Measurements from ENCODE around the gene RSPH3. TPM values are rescaled to one million over a fixed set of nuclear protein-coding genes. Genes with fewer than 3 reads are reported as not detected.
"Not testable (repeated sequence)": the region's sequence is repeated elsewhere in the genome, so short reads cannot be mapped to it uniquely, and the experiment has no call there.

RSPH3 gene, protein sequence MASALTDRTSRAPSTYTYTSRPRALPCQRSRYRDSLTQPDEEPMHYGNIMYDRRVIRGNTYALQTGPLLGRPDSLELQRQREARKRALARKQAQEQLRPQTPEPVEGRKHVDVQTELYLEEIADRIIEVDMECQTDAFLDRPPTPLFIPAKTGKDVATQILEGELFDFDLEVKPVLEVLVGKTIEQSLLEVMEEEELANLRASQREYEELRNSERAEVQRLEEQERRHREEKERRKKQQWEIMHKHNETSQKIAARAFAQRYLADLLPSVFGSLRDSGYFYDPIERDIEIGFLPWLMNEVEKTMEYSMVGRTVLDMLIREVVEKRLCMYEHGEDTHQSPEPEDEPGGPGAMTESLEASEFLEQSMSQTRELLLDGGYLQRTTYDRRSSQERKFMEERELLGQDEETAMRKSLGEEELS
- polyA plus RNA-seq (ENCODE audit: insufficient read length), result 21.1 TPM
- long read RNA-seq, donor 1, full-length matches to known transcripts, result 8 of 8 reads
- long read RNA-seq, donor 1, partial matches to known transcripts, result 0 of 8 reads
- long read RNA-seq, donor 1, other reads (novel, unspliced or antisense), result 0 of 8 reads
- long read RNA-seq, donor 2, full-length matches to known transcripts, result 1 of 1 reads
- long read RNA-seq, donor 2, partial matches to known transcripts, result 0 of 1 reads
- long read RNA-seq, donor 2, other reads (novel, unspliced or antisense), result 0 of 1 reads
- long read RNA-seq, donor 3, full-length matches to known transcripts, result 2 of 2 reads
- long read RNA-seq, donor 3, partial matches to known transcripts, result 0 of 2 reads
- long read RNA-seq, donor 3, other reads (novel, unspliced or antisense), result 0 of 2 reads
- long read RNA-seq, donor 4, result 0 reads
- long read RNA-seq, donor 5, full-length matches to known transcripts, result 1 of 1 reads
- long read RNA-seq, donor 5, partial matches to known transcripts, result 0 of 1 reads
- long read RNA-seq, donor 5, other reads (novel, unspliced or antisense), result 0 of 1 reads
- long read RNA-seq, donor 6, result 0 reads
- long read RNA-seq, donor 7, full-length matches to known transcripts, result 3 of 3 reads
- long read RNA-seq, donor 7, partial matches to known transcripts, result 0 of 3 reads
- long read RNA-seq, donor 7, other reads (novel, unspliced or antisense), result 0 of 3 reads
- long read RNA-seq, donor 8, full-length matches to known transcripts, result 1 of 1 reads
- long read RNA-seq, donor 8, partial matches to known transcripts, result 0 of 1 reads
- long read RNA-seq, donor 8, other reads (novel, unspliced or antisense), result 0 of 1 reads

DNA sequence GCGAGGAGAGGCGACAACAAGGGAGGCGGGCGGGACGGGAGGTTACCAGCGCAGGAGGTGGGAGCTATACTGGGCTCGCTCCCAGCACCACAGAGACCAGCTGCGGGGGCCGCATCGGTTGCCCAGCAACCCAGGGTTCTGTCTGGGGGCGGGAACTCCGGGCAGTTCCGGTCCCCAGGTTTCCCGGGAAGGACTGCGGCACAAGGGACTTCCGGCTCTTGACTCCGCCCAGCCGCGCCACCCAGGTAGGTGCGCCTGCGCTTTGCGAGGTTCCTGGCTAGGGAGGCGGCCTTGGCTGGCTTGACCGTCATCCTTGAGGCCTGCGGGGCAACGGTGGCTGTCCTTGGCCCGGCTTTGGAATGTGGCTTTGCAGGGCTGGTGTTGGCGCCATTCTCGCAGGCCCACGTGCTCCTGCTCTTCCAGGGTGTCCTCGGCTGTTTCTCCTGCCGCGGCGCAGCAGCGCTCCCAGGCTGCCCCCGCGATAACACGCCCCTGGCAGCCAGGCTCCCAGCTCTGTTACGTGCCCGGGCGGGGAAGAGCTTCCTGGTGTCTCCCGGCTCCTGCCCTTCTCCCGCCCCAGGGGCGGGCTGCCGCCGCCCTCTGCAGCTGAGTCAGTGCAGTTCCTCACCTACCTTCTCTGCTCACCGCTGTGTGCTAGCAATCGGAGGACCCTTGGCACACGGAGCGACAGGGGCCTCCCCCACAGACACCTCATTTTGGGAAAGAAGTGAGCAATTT lies at the start of gene RSPH3:
TSS of gene RSPH3 (minus strand) at position 537 of the 738 bp plus-strand sequence. CDS start 652 bp downstream, outside the sequence.
- DNase-seq, result peak; percentile 94

DNA sequence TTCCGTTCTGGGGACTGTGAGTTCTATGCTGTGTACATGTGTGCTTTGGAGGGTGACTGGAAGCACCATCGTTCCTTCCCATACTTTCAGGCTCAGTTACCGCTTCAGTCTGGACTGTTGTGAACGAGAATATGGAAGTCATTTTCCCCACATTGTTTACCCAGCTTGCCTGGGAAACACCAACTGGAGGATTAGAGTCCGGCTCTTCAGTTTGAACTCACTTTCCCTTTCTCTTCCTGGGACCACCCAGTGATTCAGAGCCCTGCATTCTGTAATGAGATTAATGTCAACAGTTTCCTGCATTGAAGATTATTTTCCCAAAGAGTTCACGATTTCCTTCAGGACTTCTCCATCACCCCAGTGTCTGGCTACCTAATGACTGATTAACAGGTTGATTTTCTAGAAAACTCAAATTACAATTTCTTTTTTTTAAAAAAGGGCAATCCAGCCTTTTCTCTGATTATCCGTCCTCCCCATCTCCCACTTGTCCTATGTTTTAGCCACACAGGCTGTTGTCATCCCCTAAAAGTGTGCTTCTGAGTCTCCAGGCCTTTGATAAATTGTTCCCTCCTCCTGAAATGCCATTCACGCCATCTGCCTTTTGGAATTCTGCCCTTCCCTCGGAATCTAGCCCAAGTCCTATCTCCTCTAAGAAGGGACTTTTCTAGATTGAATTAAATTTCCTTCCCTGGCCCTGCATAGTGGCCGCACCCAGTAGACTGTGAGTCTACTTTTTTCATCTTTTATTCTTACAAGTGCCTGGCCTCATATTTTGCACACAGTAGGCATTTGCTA lies 48.1 kb upstream of the RSPH3 start:
- no peak for DNase-seq

DNA sequence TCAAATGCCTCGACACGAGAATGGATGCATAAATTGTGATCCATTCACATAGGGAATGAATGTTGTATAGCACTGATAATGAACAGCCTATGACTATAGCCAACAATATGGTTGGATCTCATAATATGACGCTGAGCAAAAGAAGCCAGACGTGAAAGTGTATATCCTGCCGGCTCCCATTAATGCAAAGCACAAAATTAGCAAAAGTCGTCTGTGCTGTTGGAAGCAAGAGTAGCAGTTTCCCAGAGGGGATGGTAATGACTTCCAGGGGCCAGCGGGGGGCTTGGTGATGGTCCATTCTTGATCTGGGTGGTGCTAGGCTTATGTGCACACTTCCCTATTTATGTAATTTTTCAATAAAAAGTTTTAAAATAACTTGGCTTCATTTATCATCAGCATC lies 45.8 kb upstream of the RSPH3 start:
- DNase-seq, result no peak

DNA sequence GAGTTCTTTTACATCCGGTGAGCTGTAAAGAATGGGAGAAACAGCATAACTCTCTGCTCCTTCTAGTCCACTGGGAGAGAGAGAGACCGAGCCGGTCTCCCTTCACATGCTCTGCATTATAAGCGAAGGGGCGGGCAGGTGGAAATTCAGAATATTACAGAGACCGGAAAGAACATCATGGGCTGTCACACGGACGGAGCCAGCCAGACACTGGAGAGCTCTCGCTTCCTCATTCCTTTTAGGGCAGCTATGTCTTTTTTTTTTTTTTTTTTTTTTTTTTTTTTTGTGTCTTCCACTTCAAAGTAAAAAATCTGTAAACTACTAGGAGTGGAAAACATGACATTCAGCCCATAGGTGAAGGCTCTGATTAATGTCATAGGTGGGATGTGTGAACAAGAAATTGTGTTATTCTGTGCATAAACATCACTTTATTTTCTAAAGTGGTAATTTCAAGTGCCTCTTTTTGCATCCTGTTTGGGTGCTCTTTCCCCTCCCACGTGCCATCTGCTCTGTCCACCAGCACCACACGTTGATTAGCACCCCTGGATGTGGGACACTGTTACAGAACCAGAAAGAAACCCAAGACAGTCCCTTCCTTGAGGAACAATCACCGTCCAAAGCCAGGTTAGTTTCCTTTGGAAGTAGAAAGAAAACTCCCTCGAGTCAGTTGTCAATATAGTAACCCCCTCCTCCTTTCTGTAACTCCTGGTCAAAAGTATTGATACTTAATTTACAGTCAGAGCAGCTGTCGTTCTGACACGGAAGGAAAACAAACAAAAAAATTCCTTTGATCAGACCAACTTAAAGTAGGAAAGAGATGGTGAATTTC lies 45.1 kb upstream of the RSPH3 start, which contains the start of gene TAGAP:
TSS of gene TAGAP (minus strand) at position 93 of the 829 bp plus-strand sequence. CDS start 845 bp downstream, outside the sequence.
- no peak for DNase-seq

DNA sequence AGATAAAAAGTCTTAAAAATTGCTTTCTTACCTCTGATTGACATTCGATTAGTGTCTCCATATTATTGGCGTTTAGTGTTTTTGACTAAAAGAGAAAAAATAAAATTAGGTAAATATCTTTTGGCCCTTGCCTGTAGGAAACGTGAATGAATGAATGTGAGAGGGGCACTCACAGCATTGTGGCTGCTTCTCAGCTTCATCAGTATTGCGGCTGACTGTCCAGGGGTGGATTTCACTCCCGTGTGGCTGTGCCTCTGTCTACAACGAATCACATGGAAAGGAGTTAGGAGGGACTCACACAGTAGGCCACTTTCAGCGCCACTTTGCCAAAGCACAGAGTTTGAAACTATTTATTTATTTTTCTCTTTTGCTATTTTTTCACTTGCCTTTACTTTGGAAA lies 43.9 kb upstream of the RSPH3 start:
- DNase-seq, result no peak

DNA sequence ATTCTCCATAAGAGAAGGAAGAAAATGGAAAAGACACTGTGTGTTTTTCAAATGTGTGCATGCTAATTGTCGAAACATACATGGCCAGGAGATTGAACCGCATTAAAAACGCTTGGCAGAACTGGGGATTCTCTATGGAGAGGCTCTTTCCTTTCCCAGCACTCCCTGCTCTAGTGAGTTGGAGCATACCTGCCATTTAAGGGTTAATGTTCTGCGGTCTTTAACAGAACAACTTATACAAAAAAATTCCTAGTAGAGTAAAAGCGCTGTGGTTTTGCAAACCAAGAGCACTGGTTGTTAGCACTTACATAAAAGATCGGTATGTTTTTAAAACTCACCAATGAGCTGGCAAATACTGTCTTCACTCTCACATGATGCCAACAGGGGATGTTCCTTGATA lies 43.2 kb upstream of the RSPH3 start:
- no peak for DNase-seq

DNA sequence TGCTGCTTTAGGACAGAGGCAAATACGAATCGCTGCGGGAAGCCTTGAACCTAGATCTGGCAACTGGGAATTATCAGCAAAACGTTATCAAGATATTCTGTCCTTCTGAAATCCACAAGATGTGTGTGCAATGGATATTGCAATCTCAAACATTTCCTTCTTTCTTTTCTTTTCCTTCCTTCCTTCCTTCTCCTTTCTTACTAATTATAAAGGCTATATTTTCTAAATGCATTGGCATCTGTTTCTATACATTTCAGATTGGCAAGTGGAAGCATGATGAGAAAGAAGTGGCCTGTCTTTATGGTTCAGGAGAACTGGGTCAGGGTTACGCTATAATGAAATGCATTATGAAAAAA lies 42.8 kb upstream of the RSPH3 start:
- no peak for DNase-seq

DNA sequence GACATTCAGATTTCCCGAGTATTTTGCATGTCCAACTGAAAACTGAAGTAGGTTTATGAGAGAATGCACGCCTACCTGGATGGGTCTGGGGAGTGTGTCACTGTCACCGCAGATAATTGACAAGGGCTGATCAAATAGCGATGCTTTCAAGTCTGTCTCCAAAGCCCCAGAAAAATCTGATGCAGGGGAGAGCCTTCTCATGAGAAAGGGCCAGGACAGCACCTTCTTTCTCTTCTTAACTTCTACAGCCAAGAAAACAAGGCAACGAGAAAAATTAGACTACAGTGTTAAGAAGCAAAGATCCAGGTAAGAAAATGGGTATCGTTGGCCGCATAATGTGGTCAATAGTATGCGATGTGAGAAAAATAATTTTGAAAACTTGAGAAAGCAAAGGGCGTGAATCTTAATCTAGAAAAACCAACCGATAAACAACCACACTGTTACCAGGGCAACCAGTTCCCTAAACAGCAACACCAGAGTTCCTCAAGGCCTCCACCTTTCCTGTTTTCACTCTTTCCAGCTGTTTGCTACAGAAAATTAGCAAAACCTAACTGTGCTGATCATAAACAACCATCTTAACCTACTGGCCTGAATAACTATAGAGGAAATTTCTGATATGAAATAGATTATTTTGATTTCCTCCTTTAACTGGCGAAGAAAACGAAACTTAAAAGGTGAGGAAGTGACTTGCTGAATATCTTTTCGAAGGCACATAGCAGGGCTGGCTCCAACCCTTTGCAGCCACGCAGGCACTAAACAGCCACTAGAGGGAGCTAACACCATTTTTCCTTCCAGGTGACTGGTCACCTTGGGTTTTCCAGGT lies 42.2 kb upstream of the RSPH3 start:
- DNase-seq, result peak; percentile 75

DNA sequence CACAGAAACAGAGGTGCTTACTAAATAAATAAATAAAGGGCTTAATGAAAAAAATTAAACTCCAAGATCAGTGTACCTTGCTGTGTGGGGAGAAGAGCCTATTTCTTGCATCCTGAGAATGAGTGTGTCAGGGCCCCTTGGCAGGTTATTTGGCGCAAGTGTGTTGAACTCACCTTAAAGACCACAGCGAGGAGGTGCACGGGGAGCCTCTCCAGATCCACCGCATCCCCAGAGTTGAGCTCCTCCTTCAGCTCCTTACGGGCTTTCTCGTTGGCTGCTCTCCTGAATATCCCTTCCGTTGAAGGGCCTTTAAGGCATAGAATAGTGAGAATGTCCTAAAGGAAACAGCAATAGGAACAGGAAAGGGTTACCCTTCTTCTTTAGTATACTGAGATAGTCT lies 41.2 kb upstream of the RSPH3 start:
- DNase-seq, result no peak

DNA sequence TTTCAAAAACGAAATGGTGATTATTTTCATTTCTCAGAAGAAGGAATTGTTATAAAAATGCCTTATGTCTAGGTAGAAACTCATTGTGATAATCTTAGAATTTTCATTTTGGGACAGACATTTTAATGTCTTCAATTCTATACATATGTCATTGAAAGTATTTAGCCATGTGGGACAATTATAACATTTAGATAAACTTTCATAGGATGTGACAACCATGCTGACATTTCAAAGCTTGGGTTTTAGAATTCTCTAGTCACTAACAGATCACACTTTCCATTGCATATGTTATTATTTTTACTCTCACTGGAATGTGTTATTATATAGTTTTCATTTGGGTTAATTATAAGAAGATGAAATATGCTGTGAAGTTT lies 39.9 kb upstream of the RSPH3 start:
- no peak for DNase-seq

DNA sequence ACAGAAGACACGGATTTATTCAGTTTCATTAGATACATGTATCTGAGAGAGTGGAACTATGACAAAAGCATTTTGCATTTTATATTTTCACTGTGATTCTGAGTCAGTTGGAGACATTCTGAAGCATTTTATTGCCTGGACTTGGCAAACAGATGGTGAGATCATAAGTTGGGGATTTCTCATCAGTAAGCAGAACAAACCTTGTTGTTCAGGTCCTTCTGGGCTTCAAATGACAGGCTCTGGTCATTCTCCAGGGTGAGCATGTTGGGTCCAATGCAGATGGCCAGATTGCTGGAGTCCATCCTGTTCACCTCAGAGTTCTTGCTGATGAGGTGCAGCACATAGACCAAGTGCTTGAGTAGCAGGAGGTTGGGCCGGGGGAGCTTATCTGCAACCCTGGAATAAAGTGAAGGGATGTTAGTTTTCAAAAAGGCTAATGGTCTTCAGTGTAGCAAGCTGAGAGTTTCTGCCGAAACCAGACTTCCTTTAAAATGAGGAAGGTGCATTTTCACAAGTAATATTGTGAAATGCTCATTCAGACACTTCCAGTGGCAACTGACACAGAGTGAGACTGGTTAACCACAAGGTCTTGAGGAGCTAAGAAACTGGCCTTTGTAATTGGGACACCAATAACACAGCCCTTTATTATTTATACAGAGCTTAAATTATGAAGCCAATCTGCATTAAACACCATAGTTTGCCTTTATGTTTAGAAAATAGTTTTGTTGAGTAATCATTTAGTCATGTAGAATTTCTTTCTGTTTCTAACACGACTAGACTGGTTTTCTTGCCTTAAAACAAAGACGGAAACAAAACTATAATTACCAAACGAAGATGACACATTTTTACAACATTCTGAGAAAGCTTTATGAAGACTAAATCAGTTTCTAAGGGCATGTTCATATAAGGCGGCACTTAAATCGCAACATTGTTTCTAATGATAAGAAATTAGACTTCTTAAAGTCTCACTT lies 39.2 kb upstream of the RSPH3 start:
- no peak for DNase-seq

DNA sequence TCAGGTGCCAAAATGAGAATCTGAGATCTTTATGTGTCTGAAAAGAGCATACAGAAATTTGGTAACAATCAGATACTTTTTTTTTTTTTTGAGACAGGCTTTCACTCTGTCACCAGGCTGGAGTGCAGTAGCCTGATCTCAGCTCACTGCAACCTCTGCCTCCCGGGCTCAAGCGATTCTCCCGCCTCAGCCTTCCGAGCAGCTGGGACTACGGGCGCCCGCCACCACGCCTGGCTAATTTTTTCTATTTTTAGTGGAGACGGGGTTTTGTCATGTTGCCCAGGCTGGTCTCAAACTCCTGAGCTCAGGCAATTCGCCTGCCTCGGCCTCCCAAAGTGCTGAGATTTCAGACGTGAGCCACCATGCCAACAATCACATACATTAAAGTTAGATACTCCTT lies 38.3 kb upstream of the RSPH3 start:
- not testable (repeated sequence) for DNase-seq

DNA sequence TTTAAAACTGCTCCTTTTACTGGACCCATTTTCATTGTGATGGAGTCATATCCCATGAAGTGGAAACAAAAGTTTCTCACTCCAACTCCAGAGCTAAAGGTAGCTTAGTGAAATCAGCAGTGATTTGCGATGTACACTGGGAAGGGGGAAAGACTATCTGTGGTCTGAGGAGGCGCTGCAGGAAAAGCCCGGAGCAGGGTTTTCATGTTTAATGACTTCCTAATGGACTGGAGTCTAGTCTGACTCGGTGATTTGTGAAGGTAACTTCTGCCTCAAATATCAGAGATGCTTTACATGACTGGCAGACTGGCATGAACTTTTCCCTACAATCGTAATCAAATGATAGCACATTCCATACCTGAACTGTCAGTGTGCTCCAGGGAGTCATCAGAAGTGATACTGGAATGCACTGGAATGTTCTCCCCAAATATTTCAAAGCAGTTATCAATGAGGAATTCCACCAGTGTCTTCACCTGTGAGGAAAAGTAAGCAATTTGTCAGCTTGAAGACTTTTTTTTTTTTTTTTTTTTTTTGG lies 37.8 kb upstream of the RSPH3 start:
- DNase-seq, result peak; percentile 37

DNA sequence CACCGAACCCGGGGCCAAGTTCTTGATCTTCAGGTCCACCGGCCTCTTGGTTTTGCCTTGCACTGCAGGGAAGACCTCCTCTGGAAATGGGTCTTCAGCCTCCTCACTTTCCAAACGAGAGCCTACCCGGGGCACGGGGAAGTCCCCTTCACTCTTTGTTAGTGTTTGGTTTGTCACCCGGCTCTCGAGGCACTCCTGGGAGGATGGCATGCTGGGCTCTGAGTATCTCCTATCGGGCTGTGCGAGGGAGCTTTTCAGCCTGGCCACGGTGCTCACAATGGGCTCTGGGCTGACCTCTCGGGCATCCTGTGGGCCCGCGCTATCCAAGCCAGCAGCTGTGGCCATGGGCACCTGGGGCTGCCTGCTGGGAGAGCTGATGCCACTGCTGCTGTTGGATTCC lies 36.7 kb upstream of the RSPH3 start:
- DNase-seq, result no peak

DNA sequence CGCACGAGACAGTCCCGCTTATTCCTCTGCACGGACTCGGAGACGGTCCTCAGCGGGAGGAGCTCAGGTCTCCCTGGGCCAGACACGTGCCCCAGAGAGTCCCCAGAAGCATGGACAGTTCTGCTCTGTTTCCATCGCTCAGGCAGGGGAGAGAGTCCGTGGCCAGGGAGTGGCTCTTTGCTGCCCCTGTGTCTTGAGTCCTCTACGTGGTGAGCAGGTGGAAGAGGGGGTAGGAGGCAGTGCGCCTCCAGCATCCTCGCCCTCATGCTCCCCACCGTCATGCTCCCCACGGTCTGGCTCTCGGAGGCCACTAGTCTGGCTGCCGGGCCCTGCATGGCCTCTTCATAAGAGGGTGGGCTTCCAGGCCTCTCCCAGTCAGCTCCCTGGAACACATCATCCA lies 35.9 kb upstream of the RSPH3 start:
- no peak for DNase-seq

DNA sequence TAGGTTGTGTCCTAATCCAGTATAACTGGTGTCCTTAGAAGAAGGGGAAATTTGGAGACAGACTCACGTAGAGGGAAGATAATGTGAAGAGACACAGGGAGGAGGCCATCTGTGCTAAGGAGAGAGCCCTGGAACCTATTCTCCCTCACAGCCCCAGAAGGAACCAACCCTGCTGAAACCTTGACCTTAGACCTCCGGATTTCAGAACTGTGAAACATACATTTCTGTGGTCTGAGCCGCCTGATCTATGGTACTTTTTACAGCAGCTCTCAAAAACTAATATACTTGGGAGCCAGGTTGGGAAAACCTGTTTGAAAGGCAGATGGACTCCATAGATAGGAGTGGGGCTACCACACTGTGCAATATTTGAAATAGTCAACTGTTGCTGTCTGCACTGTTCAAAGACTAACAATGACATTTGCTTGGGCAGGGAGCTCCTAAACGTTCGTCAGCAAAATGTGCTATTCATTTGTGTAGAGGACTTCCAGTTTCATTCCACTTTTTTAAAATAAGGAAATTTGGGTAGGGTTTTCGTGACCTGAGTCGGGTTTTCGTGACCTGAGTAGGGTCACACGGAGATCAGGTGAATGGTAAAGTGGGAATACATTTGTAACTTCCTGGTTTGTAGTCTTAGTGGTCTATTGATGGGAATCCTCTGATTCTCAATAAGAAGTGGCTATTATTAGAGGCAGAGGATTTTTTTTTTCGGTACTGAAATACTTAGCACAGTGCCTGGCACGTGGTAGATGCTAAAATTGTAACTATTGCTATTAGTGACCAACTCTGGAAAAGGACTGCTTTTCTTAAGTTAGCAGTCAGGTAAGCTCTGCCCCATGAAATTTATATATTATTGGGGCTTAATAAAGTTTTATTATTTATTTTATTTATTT lies 33.4 kb upstream of the RSPH3 start:
- DNase-seq, result no peak

All from left kidney (tissue), 8 donors.